Measurements from ENCODE around the gene COTL1.
"Not testable (repeated sequence)": the region's sequence is repeated elsewhere in the genome, so short reads cannot be mapped to it uniquely, and the experiment has no call there.

COTL1 gene

GRCh38 chr16:84527532-84528269 is 90.2 kb downstream of the COTL1 start:
- Histone ChIP-seq H3K27me3 (replicated peaks; ENCODE audit: control insufficient read depth, insufficient read depth, low read length) (no peaks in the 10 kb centered on the region), H3K36me3 (ENCODE audit: control insufficient read depth, insufficient read depth, low read length) (no peaks in the 10 kb centered on the region), H3K4me3 (replicated peaks; ENCODE audit: low read depth, low read length) (no peak overlapping the region)
- TF ChIP-seq CTCF (IDR thresholded peaks at IDR 0.05; ENCODE audit: insufficient read depth, low read length, poor library complexity, severe bottlenecking) = no peak
- no peak for DNase-seq (ENCODE audit: extremely low read depth, insufficient read length)

- Histone ChIP-seq H3K4me3 (replicated peaks; ENCODE audit: low read depth, low read length) (no peak overlapping the region), H3K36me3 (ENCODE audit: control insufficient read depth, insufficient read depth, low read length) (no peaks in the 10 kb centered on the region), H3K27me3 (replicated peaks; ENCODE audit: control insufficient read depth, insufficient read depth, low read length) (no peaks in the 10 kb centered on the region)
- no peak for TF ChIP-seq CTCF (IDR thresholded peaks at IDR 0.05; ENCODE audit: insufficient read depth, low read length, poor library complexity, severe bottlenecking)
- DNase-seq (ENCODE audit: extremely low read depth, insufficient read length) = no peak
These were observed 90.9 kb downstream of the COTL1 start for GRCh38 chr16:84526794-84527531.

- not testable (repeated sequence) for H3K4me3 ChIP-seq (replicated peaks; ENCODE audit: low read depth, low read length); DNase-seq (ENCODE audit: extremely low read depth, insufficient read length); H3K36me3 ChIP-seq (ENCODE audit: control insufficient read depth, insufficient read depth, low read length); H3K27me3 ChIP-seq (replicated peaks; ENCODE audit: control insufficient read depth, insufficient read depth, low read length)
These were observed 92.8 kb downstream of the COTL1 start for GRCh38 chr16:84524941-84525581.

- DNase-seq (ENCODE audit: extremely low read depth, insufficient read length) = no peak
- no peak overlapping the region for H3K4me3 ChIP-seq (replicated peaks; ENCODE audit: low read depth, low read length)
- no peak for TF ChIP-seq CTCF (IDR thresholded peaks at IDR 0.05; ENCODE audit: insufficient read depth, low read length, poor library complexity, severe bottlenecking)
- H3K27me3 ChIP-seq (replicated peaks; ENCODE audit: control insufficient read depth, insufficient read depth, low read length) = no peaks in the 10 kb centered on the region
- no peaks in the 10 kb centered on the region for H3K36me3 ChIP-seq (ENCODE audit: control insufficient read depth, insufficient read depth, low read length)
These were observed 93.4 kb downstream of the COTL1 start for GRCh38 chr16:84524346-84524920.

GRCh38 chr16:84521497-84521770 is 96.4 kb downstream of the COTL1 start:
- no peaks in the 10 kb centered on the region for H3K27me3 ChIP-seq (replicated peaks; ENCODE audit: control insufficient read depth, insufficient read depth, low read length)
- no peak overlapping the region for H3K4me3 ChIP-seq (replicated peaks; ENCODE audit: low read depth, low read length)
- H3K36me3 ChIP-seq (ENCODE audit: control insufficient read depth, insufficient read depth, low read length) = no peaks in the 10 kb centered on the region
- no peak for DNase-seq (ENCODE audit: extremely low read depth, insufficient read length)
- TF ChIP-seq CTCF (IDR thresholded peaks at IDR 0.05; ENCODE audit: insufficient read depth, low read length, poor library complexity, severe bottlenecking) = no peak
